SU-DHL-6 (cell line): ENCODE measurements around the gene HM13.

ENCODE experiments used
- CTCF ChIP-seq: fragments of 200-600 bp; sonication (generic); IDR thresholded peaks from one replicate; pipeline ENCODE4 v1.5.1; 2017; ENCODE audit warnings: antibody characterized with exemption, mild to moderate bottlenecking, low read length, moderate library complexity; ENCODE audit not compliant: insufficient read depth, poor library complexity, severe bottlenecking
- EZH2phosphoT487 ChIP-seq: fragments of 200-600 bp; sonication (generic), shearing (Covaris generic); conservative IDR thresholded peaks from 2 replicates; pipeline ENCODE4 v1.6.1; 2018; ENCODE audit warnings: mild to moderate bottlenecking, antibody characterized with exemption, low read length, moderate library complexity, mixed read lengths

- TF ChIP-seq CTCF: no peak
- TF ChIP-seq EZH2phosphoT487: no peak
These were observed 50.0 kb downstream of the HM13 start for GRCh38 chr20:31564284-31564683.
